NB4 (cell line): ENCODE measurements around the gene SNAP47.

ENCODE experiments used
- MYC ChIP-seq: IDR thresholded peaks from 2 replicates; pipeline ENCODE4 v1.6.1; 2011; ENCODE audit warnings: low read depth, low read length
- POLR2A ChIP-seq: IDR thresholded peaks from 2 replicates; pipeline ENCODE4 v1.6.1; 2011; ENCODE audit warnings: mild to moderate bottlenecking; ENCODE audit not compliant: insufficient read length; ENCODE audit errors: extremely low read depth
- TF ChIP-seq, protein P1 (sequence below): IDR thresholded peaks from one replicate; pipeline ENCODE4 v1.5.1; 2012; ENCODE audit warnings: low read depth, low read length
- TF ChIP-seq, protein P2 (sequence below): IDR thresholded peaks from 2 replicates; pipeline ENCODE4 v1.6.1; 2011; ENCODE audit warnings: low read depth, low read length

GRCh38 chr1:227685807-227686206 is 49.4 kb upstream of the SNAP47 start:
- TF ChIP-seq, protein P1, sequence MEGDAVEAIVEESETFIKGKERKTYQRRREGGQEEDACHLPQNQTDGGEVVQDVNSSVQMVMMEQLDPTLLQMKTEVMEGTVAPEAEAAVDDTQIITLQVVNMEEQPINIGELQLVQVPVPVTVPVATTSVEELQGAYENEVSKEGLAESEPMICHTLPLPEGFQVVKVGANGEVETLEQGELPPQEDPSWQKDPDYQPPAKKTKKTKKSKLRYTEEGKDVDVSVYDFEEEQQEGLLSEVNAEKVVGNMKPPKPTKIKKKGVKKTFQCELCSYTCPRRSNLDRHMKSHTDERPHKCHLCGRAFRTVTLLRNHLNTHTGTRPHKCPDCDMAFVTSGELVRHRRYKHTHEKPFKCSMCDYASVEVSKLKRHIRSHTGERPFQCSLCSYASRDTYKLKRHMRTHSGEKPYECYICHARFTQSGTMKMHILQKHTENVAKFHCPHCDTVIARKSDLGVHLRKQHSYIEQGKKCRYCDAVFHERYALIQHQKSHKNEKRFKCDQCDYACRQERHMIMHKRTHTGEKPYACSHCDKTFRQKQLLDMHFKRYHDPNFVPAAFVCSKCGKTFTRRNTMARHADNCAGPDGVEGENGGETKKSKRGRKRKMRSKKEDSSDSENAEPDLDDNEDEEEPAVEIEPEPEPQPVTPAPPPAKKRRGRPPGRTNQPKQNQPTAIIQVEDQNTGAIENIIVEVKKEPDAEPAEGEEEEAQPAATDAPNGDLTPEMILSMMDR, result no peak
- TF ChIP-seq POLR2A (no peak), MYC (no peak)
- TF ChIP-seq, protein P2, sequence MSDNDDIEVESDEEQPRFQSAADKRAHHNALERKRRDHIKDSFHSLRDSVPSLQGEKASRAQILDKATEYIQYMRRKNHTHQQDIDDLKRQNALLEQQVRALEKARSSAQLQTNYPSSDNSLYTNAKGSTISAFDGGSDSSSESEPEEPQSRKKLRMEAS, result no peak
